Anterior cingulate cortex (tissue), 58 donors: ENCODE data around the gene BID.

Source experiments
- DNase-seq, 58 donors: peaks; one replicate each; lab custom pipeline; 2025; lab: John Stamatoyannopoulos, UW

BID gene

DNA sequence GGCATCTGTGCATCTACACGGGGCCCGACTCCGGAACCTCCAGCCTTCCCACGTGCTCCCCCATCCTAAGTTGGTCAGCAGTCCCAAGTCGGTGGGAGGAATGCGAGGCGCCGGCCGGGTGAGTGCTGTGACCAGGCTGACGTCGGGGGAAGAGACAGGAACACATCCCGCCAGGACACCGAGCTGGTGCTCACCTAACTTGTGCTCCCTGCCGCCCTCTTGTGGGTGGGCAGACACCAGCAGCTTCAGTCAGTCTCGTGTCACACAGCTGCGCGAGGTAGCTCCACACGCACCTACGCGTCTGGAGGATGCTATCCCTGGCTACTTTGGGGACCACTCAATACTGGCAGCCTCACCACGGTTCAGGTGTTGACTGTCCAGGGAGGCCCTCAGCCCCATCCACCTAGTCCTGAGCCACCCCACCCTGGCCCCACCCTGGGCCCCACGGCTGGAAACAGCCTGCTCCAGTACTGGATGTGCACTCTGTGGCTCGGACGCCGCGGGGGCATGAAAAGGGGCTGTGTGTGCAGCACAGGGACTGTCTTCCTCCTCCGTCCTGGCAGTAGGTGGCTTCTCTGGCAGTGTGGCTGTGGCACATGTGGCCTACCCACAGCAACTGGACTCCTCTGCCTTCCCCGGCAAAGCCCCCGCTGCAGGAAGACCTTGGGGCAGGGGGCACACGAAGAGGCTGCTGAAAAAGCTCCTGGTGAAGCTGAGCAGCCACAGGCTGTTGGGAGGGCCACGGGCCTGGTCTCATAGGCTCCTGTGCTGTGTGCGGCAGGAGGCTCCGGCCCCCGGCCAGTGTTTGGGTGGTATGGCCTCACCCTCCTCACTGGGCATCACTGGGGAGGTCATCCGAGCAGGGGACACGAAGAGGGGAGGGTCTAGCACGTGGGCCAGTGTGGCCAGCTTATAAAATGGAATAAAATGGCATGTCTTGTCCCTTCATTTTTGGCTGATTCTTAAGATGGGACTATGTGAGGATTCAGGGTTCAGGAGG, 11.2 kb upstream of the BID start:
- DNase-seq, result peak in 11 of 58 donors; percentile 14 to 59 (median 27)

DNA sequence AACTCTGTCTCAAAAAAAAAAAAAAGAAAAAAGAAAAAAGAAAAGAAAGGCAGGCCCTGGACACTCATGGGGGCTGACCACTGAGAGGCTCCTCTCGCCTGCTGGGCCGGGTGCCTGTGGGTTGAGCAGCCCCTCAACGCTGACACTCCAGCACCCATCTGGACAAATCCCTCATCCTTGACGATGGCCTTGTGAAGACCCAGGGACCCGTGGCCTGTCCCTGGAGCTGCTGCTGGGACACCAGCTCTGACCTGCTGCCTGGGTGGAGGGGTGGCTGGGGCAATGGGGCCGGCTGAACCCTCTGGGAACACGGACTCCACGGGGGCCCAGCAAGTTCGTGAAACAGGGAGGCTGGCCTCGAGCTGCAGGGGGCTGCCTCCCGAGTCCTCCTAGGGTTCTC, 10.5 kb upstream of the BID start:
- no peak for DNase-seq

DNA sequence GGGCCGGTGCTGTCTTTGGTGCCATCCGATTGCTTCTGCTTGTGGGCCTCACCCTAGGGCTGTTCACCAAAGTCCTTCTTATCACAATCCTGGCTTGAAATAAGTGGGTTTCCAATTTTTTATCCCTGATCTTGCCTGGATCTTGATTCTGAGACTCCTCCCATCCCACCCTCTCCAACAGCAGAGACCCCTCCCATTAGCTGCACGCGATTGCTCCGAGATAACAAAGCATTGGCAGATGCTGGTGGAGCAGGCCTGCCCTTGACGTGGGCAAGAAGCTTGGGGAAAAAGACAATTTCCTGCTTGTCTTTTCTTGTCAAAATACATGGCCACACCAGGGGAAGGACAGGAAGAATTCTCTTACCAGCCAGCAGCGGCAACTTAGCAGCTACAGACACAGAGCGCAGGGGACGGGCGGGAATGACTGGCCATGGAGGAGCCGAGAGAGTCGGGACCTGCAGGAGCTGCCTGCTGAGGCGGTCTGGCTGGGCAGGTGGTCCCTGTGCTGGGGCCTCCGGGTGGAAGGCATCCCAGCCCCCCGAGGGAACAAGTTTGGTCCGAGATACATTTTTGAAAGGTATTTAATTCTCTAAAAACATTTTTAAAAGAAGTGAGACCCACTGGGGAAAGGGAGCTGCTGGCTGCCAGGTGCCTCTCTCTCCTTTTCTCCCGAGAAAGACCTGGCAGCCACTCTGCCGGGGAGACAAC, 9.7 kb upstream of the BID start:
- no peak for DNase-seq

DNA sequence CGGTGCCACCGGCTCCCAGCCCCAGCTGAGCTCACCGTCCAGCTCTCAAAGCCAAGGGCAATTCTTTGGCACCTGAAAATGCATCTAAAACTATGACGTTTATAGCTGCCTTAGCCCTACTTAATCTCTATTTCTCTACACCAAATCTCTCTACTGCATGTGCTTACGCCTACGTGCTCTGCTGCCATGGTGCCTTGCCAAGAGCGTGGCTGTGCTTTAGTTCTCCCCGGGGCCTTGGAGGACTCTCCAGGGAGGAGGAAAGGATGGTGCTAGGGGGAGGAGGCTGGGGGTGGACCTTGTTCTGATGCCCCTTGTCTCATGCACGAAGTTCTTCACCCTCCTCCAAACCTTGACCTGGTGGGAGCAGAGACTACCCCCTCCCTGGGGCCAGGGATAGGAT, 9.0 kb upstream of the BID start:
- peak in 7 of 58 donors; percentile 6 to 38 (median 26) for DNase-seq

DNA sequence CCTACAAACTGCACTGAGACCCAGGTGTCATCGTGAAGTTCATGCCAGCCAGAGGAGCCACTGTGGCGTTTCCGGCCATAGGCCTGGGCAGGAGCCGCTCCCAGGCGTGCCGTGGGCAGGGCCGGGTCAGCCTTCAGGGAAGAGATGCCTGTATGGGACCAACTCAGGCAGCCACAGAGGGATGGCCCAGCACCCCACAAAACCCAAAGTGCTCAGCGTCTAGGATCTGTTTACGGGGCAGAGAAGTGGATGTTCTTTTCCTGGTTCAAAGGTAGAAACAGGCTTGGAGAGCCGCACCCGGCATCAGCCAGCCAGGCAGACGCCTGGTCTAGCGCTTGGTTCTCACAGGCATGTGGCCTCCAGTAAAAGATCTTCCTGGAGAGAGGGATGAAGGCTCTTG, 8.4 kb upstream of the BID start:
- DNase-seq, result no peak

DNA sequence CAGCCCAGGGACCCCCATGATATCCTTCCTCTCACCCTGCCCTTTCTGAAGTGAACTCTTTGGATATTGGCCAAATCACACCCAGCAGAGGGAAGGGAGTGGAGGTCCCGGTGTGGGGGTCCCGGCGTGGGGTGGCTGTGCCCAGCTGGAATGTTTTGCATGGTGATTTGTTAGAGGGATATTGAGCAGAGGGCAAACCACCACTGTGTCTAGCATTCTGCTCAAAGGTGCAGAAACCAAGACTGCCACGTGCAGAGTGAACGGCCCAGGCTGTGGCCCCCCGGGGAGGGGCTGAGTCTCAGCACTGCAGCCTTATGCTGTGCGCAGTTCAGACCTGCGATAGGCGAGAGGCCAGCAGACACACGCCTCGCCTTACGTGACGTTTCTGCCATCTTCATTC, 7.9 kb upstream of the BID start:
- DNase-seq, result no peak

DNA sequence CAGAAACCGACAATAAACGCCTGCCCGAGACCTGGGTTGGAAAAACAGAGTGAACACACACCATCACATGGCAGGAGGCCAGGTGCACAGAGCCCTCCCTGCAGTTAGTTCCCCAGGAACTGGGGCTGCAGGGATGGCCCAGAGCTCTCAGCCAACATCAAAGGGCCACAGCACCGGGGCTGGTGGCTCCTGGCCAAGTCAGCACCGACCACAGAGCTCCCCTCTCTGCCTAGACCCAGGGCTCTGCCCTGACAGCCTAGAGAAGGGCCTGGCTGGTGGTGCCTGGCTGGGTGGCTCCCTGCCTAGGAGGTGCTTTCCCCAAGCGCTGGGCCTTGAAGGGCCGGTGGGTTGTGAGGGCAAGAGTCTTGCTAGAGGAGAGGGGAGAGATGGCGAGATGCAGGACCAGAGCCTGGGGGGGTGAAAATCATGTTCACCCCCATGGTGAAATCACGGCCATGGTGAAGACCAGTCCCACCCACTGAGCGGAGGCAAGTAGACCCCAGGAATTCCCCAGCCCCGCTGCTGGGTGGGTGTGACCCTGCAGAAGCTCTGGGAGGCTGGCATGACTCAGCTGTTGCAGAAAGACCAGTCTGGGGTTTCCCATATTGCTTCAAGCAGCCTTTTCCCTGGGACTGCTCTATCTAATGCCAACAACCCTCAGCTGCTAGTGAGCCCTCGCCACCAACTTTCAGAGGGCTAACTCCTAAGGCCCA, 7.2 kb upstream of the BID start:
- DNase-seq, result peak in 1 of 58 donors; percentile 37

DNA sequence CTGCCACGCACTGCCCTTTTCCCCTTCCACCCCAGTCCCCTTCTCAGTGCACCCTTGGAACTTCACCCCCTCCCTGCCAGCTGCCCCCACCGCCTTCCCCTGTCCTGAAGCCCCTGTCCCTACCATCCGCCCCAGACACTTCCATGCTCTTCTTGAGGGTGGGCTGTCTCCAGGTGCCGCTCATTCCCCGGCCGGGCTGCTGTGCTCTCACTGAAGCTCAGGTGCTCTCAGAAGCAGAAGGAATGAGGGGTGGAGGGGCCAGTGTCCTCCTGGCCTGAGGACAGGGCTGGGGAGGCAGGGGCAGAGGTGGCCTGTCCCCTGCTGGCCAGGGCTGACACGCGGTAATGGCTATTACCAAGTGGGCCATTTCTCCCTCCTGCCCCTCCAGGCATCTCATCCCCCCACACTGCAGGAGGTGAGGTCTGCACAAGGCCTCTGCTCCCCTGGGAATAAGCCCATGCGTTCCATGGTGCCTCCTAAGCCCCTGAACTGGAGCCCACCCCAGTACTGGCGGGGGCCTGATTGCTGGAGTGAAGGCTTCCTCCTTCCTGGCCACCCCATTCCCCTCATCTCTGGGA, 6.6 kb upstream of the BID start:
- DNase-seq, result no peak

DNA sequence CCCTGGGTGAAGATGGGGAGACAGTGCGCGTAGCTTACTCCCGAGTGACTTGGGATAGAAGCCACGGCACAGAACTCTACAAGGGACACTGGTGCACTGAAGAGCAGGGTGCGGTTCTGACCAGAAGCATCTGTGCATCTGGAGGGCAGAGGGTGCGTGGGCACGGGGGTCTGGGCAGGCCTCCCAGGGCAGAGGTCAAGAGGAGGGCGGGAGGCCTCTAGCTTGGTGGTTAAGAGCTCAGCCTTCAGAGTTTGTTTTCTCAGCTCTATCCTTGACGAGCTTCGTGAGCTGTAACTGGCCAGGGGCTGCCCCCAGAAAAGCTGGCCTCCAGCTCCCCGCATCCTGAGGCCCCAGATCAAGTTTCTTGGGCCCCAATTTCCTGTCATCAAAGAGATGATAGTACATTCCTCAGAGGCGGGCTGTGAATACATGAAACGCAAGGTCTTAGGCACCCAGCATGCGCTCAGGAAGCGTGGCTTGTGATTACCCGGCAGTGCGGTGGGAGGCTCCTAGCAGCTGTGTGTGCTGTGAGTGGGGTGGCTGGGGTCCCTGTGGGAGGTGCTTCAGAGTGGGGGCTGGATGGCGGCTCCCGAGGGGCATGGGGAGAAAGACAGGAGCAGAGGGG, 6.0 kb upstream of the BID start:
- no peak for DNase-seq

DNA sequence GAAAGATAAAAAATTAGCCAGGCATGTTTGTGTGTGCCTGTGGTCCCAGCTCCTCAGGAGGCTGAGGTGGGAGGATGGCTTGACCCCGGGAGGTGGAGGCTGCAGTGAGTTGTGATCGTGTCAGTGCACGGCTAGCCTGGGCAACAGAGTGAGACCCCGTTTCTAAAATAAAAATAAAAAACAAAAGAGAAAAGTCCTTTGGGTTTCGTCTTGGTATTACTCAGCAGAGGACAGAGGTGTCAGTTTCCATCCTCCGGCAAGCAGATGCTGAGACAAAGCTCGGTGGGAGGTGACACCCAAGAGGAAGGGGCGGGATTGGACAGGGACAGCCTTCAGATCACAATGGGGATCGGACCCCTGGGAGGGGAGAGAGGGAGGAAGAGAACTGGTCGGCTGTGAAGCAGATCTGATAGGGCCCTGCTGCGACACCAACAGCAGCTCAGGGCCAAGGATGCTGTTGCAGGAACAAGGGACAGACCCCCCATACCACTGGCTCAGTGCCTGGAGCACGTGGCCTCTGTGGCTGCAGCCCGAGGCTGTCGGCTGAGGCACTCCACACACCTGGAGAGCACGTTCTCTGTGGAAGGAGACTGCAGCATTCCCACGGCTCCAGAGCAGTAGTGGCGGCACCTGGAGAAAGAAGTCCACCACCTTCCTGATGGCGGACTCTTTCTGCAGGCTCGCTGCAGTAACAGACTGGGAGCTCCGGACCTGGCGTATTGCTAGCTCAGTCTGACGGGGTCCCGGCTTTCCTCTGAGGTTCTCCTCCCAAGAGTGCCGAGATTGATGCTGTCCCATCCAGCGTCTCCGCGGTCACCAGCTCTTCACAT, 5.2 kb upstream of the BID start:
- no peak for DNase-seq

DNA sequence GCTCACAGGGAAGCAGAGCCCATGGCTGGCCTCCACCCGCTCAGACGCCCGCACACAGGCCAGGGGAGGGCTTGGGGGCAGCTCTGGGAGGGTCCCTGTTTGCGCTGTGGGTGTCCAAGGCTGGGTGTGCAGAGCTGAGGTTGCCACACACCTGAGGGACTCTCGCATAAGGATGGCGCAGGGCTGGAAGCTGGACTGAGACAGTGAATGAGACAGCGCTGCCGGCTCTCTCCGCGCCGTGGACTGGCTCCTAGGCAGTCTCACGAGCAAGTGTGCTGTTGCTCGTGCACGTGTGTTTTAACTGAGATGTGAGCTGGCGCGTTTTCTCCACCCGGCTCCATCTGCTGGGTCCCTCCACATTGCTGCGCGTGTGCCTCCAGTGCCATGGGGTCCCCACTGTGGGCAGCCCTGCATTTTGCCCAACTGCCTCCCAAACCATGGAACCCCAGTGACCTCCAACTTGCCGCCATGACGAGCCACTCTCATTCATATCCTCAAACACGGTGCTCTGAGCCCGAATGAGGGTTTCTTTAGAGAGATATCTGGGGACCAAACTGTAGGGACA, 4.2 kb upstream of the BID start:
- no peak for DNase-seq

DNA sequence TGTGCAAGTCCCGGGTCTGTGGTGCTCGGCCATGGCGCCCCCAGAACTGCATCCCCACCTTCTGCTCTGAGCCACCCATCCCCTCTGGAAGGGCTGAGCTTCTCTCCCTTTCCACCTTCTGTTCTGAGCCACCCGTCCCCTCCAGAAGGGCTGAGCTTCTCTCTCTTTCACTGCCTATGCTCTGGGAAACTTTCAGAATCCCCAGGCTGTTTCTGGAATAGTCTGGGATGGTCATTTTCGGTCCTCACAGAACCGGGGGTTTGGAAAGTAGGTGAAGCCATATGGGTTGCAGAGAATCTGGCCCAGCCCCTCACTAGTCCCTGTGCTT, 3.4 kb upstream of the BID start:
- no peak for DNase-seq

DNA sequence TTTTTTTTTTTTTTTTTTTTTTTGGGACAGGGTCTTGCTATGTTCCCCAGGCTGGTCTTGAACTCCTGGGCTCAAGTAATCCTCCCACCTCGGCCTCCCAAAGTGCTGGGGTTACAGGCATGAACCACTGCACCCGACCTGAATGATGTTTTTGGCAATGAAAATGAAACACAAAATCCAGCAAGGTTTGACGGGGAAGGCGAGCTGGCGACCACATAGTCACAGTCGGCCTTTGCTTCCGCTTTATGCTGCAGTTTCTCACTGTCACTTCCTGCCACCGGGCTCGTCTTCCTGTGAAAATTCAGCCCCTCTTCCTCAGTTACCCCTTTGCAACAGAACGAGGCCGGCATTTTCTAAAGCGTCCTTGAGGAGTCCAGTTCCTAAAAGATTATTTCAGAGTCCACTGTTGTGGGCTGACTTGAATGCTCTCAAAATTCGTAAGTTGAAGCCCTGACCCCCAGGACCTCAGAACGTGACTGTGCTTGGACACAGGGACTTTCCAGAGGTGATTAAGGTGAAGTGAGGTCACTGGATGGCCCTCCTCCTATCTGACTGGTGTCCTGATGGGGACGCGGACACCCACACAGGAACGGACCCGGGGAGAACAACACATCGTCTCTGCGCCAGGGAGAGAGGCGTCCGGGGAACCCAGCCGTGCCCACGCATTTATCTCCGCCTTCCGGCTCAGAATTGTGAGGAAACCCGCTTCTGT, 2.9 kb upstream of the BID start:
- DNase-seq, result no peak

DNA sequence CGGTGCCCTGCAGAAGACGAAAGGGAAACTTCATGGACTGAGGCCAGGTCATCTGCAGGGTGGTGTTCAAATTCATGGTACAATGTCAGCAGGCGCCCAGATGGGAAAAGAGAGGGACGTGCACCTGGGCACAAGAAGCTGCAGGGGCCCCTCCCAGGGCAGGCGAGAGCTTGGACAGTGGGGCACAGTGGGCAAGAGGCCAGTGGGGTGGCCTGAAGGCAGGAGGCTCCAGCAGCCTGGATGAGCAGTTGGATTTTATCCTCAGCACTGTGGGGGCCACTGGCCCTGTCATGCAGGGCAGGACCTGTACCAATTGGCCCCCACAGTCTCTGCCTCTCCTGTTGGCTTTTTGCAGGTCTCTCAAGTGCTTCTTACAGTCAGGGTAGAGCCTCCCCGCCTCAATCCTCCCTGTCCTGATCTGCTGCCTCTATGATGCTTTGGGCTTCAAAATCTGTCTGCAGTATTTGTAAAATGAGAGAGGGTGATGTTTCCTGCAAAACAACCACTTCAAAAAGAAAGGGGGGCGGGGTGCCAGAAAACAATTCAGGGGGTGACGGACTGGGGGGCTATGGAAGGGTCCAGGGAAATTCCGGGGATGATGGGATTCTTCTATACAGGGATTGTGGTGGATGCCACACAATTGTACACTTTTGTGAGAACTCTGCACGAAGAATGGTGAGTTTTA, 1.7 kb upstream of the BID start:
- DNase-seq, result no peak

DNA sequence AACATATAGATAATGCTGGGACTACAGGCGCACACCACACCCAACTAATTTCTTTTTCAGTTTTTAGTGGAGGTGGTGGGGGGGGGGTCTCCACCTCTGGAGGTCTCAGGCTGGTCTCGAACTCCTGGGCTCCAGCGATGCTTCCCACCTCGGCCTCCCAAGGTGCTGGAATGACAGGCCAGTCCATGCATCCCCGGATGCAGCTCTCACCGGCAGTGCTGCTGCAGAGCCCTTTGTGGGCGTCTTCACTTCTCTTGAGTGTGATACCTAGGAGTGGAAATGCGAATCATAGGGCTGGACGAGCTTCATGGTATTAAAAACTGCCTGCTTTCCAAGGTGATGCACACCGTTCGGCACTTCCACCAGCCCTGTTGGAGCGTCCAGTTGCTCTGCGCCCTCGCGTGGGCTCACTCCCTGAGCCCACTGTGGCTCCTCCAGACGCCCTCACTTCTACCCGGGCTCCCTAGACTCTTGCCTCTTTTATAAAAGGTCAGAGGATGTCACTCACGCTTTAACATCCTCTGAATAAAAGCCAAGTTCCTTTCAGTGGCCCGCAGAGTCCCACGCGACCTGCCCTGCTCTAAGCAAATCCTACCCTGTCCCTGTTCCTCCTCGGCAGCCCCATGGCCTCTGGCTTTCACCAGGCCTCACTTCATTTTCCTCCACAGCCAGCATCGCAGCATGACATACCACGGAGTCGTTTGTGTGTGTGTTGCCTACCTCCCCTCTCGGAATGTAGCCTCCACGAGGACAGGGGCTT, 837 bp upstream of the BID start:
- no peak for DNase-seq

DNA sequence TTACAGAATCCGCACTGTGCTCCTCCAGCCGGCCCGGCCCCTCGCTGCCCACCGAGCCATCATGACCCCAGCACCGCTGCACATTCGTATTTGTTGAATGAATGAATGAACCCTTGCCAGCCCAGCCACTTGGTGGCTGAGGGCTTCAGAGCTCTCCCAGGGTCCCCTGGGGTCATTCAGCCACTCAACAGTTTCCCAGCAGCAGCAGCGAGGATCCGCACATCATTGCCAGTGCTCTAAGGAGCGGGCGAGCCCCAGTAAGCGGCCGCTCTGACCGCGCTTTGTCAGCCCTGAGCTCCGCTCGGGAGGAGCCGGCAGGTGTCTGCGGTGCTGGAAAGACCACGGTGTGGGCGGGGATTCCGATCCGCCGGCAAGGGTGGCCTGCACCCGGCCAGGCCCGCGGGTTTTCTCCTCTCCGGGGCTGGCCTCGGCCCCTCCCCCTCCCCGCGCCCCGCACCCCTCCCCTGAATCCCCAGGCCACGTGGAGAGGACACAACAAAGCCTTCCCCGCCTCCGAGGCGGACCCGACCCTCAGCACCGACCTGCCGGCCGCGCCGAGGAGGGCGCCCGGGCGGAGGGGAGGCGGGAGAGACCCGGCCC, 563 bp downstream of the BID start:
- DNase-seq, result peak in 22 of 58 donors; percentile 17 to 71 (median 40)
